NCI-H1694 treated with DMSO at 0.1 percent for 48 hours (cell line): ENCODE measurements around the gene RAPGEF5.
"Not testable (repeated sequence)": the region's sequence is repeated elsewhere in the genome, so short reads cannot be mapped to it uniquely, and the experiment has no call there.

ENCODE experiments used
- DNase-seq: peaks from one replicate; lab custom pipeline; 2025; lab: John Stamatoyannopoulos, UW

RAPGEF5 gene

GRCh38 chr7:22082553-22082885 lies 274.4 kb downstream of the RAPGEF5 start:
- DNase-seq = no peak

- not testable (repeated sequence) for DNase-seq
These were observed 276.7 kb downstream of the RAPGEF5 start for GRCh38 chr7:22080219-22080618.

GRCh38 chr7:22078872-22079271 lies 278.1 kb downstream of the RAPGEF5 start:
- not testable (repeated sequence) for DNase-seq

- DNase-seq = no peak
These were observed 281.4 kb downstream of the RAPGEF5 start for GRCh38 chr7:22075561-22075960.

- no peak for DNase-seq
These were observed 282.1 kb downstream of the RAPGEF5 start for GRCh38 chr7:22074897-22075296.
